CD1c-positive myeloid dendritic cell (primary cell): ENCODE data around the gene POLD2.

ENCODE experiments used
- DNase-seq: peaks from one replicate; pipeline ENCODE4 v3.0.0-alpha.2; 2016; ENCODE audit errors: extremely low spot score

Gene POLD2

DNA sequence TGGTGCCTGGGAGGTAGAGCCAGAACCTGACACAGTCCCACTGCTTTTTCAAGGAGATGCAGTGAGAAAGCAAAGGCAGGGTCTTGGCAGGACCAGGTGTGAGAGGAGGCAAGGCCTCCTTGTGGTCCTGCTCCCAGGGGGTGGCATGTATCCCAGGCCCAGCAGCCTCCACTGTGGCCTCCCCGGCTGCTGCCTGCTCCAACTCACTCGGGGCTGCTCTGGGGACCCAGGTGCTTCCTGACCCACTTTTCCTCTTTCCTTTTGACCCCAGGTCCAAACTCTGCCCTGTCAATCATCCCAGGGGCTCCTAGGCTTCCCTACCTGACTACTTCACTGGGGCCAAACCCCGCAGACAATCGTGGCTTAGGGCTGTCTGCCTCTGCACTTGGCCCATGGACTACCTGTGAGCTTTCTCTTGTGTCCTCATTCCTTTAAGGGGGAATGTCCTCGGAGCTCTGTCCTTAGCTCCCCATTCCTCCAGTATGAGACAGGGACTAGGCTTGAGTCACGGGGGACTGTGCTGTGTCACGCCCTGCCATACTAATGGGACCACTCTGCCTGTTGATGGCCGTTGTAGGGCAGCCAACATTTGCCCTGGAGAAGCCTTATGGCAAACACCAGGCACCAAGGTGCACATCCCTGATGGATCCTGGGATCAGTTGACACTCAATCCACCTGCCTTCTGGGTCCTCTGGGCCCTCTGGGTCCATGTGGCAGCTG is 20.3 kb downstream of the POLD2 start:
- DNase-seq: no peak

DNA sequence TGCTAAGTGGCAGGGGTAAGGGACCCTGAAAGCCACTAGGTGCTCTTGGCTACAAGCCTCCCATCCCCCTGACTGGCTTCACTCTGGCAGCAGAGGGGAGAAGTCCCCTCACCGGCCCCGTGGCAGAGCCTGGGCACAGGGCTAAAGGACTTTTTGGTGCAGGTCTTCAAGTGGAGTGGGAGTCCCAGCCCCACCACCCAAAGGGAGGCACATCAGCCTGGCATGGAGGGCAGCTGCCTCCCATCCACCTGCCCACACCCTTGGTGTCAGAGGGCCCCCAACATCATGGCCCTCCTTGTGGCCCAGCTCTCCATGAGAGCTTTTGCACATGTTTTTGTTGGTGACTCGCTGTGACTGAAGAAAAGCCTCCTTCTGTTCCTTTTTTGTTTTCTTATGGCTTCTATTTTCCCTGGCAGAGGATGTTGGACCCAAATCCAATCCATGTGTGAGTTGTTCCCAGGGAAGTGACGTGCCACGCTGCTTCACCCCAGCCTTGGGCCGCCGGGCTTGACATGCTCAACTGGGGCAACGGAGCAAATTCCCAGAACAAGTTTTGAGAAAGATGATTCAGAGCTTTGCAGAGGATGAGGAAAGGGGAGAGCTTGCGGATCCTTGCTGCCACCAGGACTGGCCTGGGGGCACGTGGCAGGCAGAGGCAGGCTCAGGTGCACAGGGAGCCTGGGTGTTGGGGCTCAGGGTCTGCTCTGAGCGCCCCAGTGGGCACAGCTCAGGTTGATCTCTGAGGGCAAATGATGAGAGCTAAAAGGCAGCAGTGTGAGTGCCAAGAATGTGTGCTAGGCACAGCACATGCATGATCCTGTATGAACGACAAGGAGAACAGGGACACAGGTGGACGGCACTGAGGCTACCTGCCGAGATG is 21.1 kb downstream of the POLD2 start:
- no peak for DNase-seq

DNA sequence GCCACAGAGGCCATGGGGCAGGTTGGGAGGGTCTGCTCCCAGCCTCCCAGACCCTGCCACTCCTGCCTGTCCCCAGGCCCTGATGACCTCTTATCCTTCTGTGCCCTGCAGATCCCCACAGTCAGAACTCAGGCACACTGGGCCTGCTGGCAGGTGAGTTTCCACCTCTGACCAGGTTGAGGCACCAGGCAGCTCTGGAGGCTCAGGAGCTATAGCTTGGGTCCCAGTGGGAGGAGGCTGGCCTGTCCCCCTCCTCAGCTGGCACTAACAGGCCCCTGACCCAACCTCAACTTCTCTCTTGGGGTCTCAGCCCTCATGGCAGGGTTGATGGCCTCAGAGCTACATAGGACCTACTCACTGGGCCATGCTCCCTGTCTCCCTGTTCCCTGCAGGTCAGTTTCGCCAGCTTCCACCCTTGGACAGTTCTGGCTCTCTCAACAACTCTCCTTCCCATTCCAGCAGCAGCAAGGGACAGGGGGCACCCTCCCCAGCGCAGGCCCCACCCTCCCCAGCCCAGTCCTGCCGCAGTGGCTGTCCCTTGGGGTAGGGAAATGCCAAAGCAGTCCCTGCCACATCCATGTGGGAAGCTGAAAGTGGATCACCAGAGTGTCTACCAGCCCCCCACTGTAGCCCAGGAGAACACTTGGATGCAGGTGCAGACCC is 21.9 kb downstream of the POLD2 start:
- no peak for DNase-seq

DNA sequence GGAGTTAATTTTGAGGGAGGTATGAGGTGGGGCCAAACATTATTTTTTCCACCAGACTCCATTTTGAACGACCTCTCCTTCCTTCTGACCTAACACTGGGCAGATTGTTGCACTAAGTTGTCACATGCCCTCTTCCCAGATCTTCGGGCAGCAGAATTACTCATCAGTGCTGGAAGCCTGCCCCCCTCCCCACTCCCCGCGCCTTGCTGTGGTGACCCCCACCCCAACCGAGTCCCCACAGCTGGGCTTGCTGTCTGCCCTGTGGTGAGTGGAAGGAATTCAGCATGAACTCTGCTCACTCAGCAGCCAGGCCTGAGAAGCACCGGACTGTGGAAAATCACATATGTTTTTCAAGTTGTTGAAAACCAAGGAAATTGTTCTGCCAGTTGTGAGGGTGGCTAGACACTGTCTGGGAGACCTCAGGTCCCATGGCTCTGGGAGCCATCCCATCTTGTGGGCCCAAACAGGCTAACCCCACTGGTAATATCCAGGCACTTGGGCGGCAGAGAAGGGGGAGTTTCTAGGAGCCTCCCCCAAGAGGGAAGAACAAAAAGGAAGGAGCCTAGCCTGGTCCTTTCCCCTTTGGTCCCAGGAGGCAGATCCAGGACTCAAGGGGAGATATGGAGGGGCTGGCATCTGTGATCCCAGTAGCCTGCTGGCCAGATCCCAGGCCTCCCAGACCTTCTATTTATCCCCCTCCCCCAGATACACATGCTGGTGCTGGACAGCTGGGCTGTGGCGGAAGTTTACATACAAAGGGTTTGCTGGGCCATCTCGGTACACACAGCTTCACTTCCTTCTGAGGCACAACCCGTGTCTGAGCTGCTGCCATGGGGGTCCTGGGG is 22.7 kb downstream of the POLD2 start:
- DNase-seq: no peak

DNA sequence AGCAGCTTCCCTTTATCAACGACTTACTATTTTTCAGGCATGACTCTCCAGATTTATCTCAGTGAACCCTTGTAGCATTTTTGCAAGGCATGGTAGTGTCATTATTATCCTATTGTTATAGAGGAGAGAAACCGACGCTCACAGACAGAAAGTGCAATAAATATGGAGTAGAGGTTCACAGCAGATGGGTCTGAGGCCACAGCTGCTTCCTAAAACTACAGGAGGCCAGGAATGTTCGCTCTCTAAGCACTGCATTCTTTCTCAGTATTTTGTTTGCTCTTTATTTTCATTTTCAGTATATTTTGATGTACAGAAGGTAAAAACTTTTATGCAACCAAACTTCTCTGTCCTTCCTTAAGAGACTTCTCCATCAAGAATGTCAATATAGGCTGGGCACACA is 23.7 kb downstream of the POLD2 start:
- no peak for DNase-seq

DNA sequence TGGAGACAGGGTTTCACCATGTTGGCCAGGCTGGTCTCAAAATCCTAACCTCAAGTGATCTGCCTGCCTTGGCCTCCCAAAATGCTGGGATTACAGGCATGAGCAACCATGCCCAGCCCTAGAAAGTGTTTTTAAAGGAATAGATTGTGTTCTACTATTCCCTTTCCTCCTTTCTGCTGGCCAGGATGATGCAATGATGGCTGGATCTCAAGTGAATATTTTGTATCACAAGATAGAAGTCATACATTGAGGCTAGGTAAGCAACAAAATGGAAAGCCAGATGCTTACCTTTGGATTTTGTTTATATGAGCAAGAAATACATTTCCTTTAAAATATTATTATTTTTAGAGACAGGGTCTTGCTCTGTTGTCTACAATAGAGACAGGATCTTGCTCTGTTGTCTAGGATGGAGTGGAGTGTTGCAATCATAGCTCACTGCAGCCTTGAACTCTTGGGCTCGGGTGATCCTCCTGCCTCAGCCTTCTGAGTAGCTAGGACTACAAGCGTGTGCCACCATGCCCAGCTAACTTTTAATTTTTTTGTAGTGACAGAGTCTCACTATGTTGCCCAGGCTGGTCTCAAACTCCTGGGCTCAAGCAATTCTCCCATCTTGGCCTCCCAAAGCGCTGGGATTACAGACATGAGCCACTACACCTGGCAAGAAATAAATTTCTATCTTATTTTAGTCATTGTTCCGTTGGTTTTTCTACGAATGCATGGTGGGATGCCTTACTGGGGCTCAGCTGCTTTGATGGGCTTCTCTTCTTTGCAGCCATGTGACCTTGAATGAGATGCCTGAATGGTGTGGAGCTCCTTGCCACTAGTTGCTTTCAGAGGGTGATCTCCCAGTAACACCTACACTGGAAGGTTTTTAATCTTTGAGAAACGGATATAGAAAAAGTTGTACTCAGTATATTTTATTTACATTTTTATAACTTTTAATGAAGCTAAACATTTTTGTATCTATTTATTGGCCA is 25.0 kb downstream of the POLD2 start:
- DNase-seq: no peak

DNA sequence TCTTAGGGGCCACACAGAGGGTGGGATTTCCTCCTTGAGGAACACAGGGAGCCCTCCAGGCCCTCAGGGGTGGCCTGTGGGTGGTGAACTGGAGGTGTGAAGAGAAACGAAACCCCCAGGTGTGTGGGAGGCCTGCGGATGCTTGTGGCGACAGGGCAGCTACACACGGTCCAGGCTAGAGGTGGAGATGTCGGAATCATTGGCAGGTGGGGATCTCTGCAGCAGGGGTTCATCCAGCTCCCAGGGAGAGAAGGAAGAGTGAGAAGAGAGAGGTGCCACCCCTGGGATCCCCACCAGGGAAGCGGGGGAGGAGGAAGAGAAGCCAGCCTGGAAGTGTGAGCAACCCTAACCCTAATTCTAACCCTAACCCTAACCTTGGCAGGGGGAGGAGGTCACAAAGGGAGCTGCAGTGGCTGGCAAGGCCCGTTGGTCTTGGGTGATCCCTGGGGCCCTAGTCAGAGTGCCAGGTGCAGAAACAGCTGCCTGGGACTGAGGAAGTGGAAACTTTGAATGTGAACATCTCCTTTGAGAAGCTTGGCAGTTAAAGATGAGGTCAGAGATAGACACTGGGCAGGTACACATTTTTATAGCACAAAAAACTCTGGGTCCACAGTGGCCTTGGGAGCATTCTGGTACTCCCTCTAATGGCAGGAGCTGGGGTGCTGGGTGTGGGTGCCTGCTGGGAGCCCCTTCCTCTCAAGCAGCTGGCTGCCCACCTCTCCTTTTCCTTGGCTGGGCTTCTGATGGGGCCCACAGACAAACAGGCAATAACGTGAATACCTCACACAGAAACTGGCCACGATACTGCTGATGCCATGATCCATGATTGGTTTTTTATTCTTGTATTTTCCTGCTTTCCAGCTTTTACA is 26.1 kb downstream of the POLD2 start:
- DNase-seq: no peak

DNA sequence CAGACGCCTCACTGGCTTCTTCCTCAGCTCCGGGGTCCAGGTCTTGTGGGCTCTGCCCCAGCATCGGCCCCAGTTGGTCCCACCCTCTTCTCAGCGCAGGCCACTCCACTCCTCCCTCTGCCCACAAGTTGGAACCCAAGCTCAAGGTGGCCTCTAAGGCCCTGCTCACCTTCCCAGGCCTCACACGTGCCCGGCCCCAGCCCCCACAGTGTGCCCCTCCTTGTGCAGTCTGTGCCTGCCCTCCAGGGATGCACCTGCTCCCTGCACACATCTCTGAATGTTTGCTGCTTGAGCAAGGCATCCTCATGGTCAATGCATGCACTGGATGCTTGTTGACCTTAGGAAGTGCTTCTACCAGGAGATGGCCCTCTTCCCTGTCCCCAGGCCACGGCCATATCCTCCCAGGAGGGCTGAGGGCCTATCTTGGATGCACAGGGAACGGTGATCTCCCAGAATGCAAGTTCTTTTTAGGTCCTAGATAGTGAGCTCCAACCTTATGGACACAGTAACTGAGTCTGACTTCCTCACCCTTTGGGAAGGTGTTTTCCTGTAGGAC is 26.9 kb downstream of the POLD2 start:
- no peak for DNase-seq

DNA sequence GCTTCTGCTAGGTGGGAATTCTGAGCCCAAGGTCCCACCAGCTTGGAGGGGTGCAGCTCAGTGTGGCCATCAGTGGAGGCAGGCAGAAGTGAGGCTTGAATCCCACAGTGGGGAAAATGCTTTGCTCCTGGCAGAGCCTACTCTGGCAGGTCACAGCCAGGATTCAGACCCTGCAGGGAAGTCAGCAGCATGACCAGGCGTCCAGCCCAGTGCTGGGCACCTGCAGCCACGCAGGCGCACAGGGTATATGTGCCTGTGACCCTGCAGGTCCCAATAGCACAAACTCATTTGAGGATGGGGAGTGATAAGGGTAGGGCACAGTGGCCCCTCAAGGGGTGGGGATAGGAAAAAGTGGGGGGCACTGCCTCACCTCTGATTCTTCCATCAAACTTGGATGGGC is 27.6 kb downstream of the POLD2 start:
- DNase-seq: no peak

DNA sequence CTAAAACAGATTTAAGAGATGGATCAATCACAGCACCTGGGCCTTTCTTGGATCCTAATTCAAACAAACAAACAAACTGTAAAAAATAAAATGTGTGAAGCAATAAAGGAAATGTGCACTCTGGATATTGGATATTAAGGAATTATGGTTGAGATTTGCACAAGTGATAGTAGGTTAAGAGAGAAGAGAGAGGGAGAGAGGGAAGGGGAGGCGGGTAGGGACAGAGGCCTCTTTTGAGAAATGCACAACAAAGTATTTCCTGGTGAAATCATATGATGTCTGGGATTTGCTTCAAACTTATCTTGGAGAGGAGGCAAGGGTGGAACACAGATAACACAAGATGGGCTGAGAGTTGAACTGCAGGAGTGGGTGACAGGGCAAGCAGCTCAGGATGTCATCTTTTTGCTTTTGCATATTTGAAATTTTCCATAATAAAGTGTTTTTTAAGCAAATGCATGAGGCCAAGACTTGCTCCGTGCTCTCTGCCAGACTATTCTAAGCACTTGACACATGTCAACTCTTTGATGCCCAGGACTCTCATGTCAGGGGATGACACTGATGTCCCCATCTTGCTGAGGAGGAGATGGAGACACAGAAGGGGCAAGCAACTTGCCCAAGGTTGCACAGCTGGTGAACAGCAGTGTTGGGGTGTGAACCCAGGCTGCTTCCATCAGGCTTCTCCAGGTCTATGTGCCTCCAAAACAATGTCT is 28.3 kb downstream of the POLD2 start:
- DNase-seq: no peak

DNA sequence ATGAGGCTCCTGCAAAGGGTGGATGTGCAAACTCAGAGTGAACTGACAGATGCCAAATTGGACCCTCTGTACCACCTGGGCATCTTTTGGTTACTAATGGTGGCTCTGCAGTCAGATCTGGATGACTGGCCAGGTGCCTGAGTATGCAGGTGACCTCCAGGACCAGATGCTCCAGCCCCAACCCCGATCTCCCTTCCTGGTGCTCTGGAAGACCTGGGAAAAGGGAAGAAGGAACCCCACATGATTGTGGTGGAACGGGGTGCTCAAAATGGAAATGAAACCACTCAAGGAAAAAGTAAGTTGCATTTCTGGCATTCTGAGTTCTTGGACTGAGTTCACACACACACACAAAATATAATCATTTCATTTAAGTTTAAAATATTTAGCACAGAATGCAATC is 29.0 kb downstream of the POLD2 start:
- no peak for DNase-seq

DNA sequence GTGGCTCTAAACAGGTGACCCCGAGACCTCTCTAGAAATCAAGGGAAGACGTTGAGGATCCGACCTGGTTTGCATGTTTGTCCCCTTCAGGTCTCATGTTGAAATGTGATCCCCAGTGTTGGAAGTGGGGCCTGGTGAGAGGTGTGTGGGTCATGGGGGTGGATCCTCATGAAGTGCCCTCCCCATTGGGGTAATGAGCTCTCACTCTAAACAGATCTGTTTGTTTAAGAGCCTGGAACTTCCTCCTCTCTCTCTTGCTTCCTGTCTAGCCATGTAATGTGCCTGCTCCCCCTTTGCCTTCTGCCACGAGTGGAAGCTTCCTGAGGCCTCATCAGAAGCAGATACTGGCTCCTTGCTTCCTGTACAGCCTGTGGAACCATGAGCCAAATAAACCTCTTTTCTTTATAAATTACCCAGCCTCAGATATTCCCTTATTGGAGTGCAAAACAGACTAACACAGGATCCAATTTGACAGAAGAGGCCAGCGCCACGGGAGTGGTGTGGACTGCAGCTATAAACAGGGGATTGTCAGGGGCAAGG is 30.2 kb downstream of the POLD2 start:
- no peak for DNase-seq

DNA sequence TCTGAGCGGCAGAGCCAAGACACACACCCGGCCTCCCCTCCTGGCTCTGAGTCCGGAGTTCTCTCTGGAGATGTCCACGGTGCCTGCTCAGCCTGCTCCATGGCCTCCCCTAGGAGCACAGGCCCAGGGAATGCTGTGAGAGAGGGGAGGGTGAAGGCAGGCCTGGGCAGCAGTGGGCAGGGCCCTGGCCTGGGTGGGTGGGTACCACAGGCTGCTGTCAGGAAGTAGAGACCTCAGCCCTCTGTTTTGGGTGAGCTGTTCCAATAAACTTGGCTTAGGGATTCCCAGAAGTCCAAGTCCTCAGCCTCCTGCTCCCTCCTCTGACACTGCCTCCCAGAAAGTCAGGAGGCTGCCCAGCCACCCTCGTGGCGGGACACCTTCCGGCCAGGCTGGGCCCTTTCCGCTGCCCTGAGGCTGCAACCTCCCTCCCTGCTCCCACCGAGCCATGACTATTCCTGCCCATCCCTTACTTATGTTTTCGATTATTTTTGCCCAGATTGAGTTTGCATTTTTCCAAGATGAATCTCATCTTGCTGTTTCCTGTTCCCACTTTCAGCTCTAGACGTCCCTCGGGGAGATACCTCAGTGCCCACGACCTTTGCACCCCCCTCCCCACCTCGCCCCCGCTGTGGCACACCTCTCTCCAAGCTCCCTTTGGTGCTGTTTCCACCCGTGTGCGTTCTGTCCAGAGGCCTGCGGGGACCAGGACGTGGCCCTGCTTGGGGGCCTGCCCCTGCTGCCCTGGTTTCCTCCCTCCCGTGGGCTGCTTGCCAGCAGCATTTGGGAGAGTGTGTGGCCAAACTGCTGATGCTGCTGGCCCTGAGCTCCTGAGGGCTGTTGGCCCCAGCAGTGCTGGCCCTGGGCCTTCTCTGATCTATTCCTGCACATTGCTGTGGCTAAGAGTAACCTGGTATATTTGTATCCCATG is 35.2 kb downstream of the POLD2 start:
- no peak for DNase-seq

DNA sequence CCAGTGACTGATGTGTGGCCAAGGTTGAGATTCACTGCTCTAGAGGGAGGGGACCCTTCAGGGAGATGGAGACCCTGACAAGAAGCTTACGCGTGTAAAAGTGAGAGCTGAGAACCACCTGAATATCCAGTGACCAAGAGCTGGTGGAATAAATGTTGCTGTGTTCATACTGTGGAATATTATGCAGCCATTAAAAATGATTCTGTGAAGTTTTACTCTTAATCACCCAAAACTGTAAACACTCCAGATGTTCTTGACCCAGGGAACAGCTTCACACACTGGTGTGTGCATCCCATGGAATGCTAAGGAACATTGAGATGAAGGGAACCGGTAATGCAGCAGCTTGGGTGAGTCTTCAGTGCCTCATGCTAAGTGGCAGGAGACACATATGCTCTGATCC is 36.7 kb downstream of the POLD2 start:
- no peak for DNase-seq

DNA sequence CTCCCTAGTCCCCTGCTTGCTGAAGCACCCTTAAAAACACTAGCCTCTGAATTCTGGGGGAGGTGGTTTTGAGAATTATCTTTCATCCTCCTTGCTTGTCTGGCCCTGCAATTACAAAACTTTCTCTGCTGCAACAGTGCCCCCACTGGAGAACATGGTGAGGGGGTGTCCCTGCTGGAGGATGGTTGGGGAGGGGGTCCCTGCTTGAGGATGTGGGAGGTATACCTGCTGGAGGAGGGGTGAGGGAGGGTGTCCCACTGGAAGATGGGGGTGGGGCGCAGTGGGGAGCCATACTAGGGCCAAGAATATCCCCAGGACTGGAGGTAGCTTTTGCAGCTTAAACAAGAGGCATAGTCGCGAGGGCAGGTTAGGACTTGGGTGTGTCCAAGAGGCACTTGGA is 37.8 kb downstream of the POLD2 start:
- DNase-seq: no peak

DNA sequence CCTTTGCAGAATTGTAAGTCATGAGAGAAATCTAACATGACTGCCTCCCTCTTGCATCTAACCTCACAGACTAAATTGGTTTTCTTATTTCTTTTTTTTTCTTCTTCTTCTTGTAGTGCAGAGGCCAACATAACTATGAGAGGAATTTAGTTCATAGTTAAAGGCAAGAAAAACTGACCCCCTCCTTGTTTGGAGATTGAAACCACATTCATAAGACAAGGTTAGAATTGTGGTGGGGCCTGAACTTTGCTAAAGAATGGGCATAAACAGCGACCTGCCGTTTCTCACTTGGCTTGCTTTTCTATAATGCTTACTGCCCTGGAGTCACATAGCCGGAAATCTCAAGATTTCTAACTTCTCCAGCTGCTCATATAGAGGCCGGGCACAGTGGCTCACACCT is 38.6 kb downstream of the POLD2 start:
- DNase-seq: no peak

DNA sequence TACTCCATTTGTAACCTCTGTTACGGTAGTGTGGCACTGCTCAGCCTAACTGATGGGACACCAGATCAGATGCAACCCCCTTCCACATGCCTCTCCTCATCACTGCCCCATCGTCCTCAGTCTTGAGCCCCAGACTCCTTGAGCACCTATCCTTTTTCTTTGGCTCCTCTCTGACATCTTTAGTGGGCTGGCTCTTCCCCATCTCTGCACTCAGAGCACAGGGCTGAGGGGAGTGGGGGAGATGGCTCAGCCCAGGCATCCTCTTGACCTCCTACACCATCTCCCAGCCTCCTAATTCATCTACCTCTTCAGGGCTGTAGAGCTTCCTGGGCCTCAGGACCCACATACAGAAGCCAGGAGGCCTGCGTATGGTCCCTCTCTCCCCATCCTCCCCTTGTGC is 39.6 kb downstream of the POLD2 start:
- DNase-seq: no peak
